HK-2 (cell line): Measurements from ENCODE around the gene RBM44.
"Not testable (repeated sequence)": the region's sequence is repeated elsewhere in the genome, so short reads cannot be mapped to it uniquely, and the experiment has no call there.

ENCODE experiments used
- DNase-seq: peaks from one replicate; pipeline ENCODE4 v3.0.0-alpha.2; 2018; ENCODE audit not compliant: unreplicated experiment

RBM44 gene

DNA sequence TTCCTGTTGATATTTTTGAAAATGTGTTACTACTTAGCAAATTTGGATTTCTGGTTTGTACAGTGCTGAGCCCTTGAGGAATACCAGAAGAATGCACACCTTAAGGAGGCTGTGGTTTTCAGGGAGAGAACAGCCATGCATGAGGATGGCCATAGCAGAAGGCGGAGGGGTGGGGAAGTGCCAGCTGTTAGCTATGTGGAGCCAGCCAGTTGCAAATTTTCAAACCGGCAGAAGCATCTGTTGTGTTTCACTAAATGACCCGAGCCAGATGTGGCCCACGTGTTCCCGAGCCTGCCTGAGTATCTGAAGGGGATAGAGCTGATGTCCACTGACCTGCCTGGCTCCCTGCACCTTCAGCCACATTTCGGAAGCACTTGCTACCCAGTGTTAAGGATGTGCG, 16.4 kb upstream of the RBM44 start:
- DNase-seq, result no peak

DNA sequence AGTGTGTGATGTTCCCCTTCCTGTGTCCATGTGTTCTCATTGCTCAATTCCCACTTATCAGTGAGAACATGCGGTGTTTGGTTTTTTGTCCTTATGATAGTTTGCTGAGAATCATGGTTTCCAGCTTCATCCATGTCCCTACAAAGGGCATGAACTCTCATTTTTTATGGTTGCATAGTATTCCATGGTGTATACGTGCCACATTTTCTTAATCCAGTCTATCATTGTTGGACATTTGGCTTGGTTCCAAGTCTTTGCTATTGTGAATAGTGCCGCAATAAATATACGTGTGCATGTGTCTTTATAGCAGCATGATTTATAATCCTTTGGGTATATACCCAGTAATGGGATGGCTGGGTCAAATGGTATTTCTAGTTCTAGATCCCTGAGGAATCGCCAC, 14.9 kb upstream of the RBM44 start:
- DNase-seq, result not testable (repeated sequence)

GRCh38 chr2:237786936-237787335, 11.6 kb upstream of the RBM44 start:
- no peak for DNase-seq

- no peak for DNase-seq
Measured at GRCh38 chr2:237790353-237790752, 8.2 kb upstream of the RBM44 start.

GRCh38 chr2:237791977-237792727, 6.4 kb upstream of the RBM44 start:
- DNase-seq, result no peak

GRCh38 chr2:237797253-237797652, 1.3 kb upstream of the RBM44 start:
- DNase-seq, result no peak

- no peak for DNase-seq
Measured at GRCh38 chr2:237799060-237799428, 465 bp downstream of the RBM44 start.

- no peak for DNase-seq
Measured at GRCh38 chr2:237801466-237801865, 2.9 kb downstream of the RBM44 start.

DNA sequence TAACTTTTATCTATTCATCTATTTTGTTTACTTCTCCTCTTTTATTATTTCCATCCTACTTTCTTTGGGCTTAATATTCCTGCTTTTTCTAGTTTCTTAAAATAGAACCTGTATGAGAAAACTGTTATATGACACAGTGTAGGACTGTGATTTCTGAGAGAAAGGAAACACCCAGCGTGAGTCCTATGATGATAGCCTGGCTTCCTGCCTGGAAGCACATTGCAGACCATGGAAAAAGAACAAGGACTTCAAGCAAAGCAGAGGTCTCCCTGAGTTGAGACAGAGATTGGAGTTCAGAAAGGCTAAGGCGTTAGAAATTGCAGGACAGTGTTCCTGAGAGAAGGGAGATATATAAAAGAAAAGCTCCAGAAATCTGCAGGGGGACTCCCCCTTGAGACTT, 7.8 kb downstream of the RBM44 start:
- no peak for DNase-seq

- DNase-seq, result no peak
Measured at GRCh38 chr2:237815637-237816036, 17.1 kb downstream of the RBM44 start.

- no peak for DNase-seq
Measured at GRCh38 chr2:237816531-237816930, 18.0 kb downstream of the RBM44 start.

DNA sequence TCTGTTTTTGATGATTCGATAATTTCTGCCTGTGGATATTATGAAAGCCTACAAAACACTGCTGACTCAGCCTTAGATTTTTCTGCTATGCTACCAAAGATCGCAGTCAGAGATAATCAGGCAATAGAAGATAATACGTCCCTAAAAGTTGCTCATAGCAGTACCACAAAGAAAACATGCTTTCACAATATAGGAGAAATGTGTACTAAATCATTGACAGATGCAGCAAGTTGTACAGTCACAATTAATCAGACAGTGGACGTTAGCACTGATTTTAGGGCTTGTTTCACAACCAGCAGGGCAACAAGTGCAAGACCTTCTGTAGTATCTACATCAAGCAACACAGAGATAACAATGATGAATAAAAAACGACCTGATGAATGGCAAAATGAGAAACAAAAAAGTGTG, 19.5 kb downstream of the RBM44 start:
- no peak for DNase-seq

DNA sequence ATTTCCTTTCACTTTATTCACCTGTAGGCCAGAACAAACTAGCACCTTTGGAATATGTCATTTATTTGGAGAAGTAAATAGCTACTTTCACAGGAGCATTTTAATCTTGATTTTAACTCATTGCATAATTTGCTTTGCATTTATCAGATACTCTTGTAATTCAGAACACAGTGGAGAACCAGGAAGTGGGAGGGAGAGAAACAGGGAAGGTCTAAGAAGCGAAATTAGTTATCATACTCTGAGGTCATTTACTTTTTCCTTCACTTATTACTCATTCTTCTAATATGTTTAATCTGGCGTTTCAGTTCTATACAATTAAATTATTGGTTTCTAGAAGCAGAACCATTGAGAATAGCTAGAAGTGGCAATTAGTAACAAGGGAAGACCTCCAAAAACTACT, 20.7 kb downstream of the RBM44 start:
- no peak for DNase-seq

- no peak for DNase-seq
Measured at GRCh38 chr2:237820421-237820820, 21.8 kb downstream of the RBM44 start.

DNA sequence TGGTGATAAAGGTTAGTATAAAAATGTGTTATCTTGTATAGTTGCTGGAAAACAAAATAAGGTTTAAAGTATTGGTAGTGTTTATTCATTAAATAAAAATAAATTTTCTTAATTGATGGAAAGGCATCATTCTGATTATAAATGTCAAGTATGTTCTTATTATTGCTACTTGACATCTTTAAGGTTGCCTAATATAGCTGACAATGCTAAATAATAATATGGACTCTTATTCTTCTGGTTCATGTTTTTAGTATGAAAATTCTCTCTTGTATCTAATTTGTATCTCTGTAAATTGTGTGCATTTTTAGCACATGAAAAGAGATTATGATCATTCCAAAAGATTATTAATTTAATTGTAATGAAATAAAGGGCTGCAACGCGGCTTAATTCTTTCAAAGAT, 25.0 kb downstream of the RBM44 start:
- DNase-seq, result no peak

- DNase-seq, result no peak
Measured at GRCh38 chr2:237824085-237824484, 25.5 kb downstream of the RBM44 start.

GRCh38 chr2:237827421-237827987, 28.9 kb downstream of the RBM44 start:
- DNase-seq, result no peak

- DNase-seq, result no peak
Measured at GRCh38 chr2:237830522-237830921, 31.9 kb downstream of the RBM44 start.

- no peak for DNase-seq
Measured at GRCh38 chr2:237833546-237833945, 35.0 kb downstream of the RBM44 start.

GRCh38 chr2:237835372-237835771, 36.8 kb downstream of the RBM44 start:
- DNase-seq, result no peak

- no peak for DNase-seq
Measured at GRCh38 chr2:237841051-237841450, 42.5 kb downstream of the RBM44 start.

- not testable (repeated sequence) for DNase-seq
Measured at GRCh38 chr2:237848940-237849339, 50.4 kb downstream of the RBM44 start.

DNA sequence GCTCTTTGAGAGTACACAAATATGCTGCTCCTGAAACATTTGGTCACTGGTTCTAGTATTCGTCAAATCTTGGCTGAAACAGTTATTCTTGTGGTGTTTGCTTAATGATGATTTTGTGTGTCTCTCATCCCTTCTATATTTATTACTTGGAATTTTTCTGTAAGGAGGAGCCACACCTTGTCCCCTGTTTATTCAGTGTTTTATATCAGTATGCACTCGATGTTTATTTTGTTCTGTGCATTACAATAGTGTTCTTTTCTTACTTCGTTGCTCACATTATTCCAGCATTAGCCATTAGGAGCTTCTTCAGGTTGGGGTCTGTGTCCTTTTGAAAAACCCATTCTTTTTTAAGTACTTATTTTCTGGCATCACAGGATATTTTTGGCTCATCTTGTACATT, 55.7 kb downstream of the RBM44 start:
- no peak for DNase-seq

- no peak for DNase-seq
Measured at GRCh38 chr2:237857791-237858190, 59.2 kb downstream of the RBM44 start.
